Measurements from ENCODE around the gene ENHO. TPM values are rescaled to one million over a fixed set of nuclear protein-coding genes. Genes with fewer than 3 reads are reported as not detected.

ENHO gene
- total RNA-seq, 2 experiments from 2014 or later = not detected

DNA sequence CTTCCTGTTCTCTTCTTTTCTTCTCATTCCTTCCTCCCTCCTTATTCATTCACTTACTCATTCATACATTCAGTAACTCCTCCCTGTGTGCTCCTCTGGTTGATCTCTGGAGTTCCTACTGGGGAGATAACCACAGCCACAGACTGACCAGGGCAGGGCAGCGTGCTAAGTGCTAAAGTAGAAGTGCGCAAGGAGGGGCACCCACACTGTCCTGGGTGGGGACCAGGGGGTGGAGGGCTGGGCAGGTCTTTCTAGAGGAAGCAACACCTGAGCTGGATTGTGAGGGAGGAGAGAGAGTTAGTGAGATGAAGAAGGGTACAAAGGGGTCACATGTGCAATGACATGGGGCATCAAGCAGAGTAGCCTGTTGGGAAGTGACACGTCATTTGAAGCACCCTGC, 13.8 kb downstream of the ENHO start:
- Mint-ChIP-seq H3K27me3 (peaks cover 4% of the 10 kb centered on the region), H3K4me3 (no peak overlapping the region), H3K27ac (no peak overlapping the region), H3K9me3 (no peaks in the 10 kb centered on the region), H3K4me1 (ENCODE audit: low read depth) (no peaks in the 10 kb centered on the region), H3K36me3 (ENCODE audit: low read depth) (no peaks in the 10 kb centered on the region)
- no peak for ATAC-seq
- POLR2A ChIA-PET = no interaction called here
- DNase-seq = no peak
- TF ChIP-seq, protein P1, sequence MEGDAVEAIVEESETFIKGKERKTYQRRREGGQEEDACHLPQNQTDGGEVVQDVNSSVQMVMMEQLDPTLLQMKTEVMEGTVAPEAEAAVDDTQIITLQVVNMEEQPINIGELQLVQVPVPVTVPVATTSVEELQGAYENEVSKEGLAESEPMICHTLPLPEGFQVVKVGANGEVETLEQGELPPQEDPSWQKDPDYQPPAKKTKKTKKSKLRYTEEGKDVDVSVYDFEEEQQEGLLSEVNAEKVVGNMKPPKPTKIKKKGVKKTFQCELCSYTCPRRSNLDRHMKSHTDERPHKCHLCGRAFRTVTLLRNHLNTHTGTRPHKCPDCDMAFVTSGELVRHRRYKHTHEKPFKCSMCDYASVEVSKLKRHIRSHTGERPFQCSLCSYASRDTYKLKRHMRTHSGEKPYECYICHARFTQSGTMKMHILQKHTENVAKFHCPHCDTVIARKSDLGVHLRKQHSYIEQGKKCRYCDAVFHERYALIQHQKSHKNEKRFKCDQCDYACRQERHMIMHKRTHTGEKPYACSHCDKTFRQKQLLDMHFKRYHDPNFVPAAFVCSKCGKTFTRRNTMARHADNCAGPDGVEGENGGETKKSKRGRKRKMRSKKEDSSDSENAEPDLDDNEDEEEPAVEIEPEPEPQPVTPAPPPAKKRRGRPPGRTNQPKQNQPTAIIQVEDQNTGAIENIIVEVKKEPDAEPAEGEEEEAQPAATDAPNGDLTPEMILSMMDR (IDR thresholded peaks at IDR 0.05) = no peak
- intact Hi-C loops (cut with micrococcal nuclease) = no loop called here
- CTCF ChIA-PET = interaction anchor here (1.0 kb wide), 1 partner anchor 94 kb away, joined by 3 read pairs; no protein-coding TSS in a partner anchor

DNA sequence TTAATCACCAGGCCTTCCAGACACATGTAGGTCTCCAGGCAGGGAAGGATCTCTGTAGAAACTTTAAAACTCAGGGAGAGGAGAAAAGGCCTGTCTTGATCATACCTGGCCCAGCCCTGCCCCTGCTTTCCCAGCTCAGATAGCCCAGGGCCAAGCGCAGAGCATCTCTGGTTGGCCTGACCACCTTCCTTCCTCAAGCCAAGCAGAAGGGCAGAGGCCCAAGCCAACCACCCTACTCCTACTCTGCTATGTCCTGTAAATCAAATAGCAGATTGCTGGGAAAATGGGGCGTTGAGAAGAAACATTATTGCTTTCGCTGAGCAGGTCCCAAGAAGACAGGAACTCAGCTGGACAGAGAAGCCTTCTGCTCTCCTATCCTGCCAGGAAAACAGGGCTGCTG, 14.3 kb downstream of the ENHO start:
- Mint-ChIP-seq H3K4me3 (no peak overlapping the region), H3K9me3 (no peaks in the 10 kb centered on the region), H3K27ac (no peak overlapping the region), H3K27me3 (peaks cover 4% of the 10 kb centered on the region), H3K4me1 (ENCODE audit: low read depth) (no peaks in the 10 kb centered on the region), H3K36me3 (ENCODE audit: low read depth) (no peaks in the 10 kb centered on the region)
- ChIA-PET CTCF (interaction anchor here (1.0 kb wide), 1 partner anchor 95 kb away, joined by 3 read pairs; no protein-coding TSS in a partner anchor), POLR2A (interaction anchor here (0.7 kb wide), 1 partner anchor 31 kb away, joined by 3 read pairs; no protein-coding TSS in a partner anchor)
- DNase-seq = no peak
- TF ChIP-seq, protein P1 (IDR thresholded peaks at IDR 0.05) = no peak
- intact Hi-C loops (cut with micrococcal nuclease) = no loop called here
- no peak for ATAC-seq

DNA sequence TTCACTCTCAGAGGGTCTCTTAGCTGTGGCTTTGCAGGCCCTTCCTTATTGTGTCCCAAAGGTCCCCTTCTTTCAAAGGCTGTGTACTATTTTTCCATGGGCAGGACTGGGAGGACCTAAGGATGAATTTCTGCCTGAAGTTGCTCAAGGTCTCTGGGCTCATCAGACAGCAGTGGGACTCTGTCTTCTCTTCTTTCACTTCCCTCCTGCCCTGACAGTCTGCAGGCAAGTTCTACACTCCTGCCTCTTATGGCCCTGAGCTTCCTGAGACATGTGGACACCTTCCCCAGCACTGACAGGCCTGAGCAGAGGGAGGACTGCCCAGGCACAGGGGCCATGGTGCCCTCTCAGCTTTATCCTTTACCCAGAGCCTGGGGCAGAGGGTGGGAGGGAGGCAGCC, 14.8 kb downstream of the ENHO start:
- no peak for ATAC-seq
- H3K4me1 Mint-ChIP-seq (ENCODE audit: low read depth) = no peaks in the 10 kb centered on the region
- DNase-seq = no peak
- ChIA-PET POLR2A (interaction anchor here (0.7 to 0.8 kb wide), 2 partner anchors 31 to 129 kb away, joined by 3 read pairs; partner anchors contain the start of gene SIGMAR1), CTCF (interaction anchor here (1.5 kb wide), 1 partner anchor 69 kb away, joined by 4 read pairs; no protein-coding TSS in a partner anchor)
- no peaks in the 10 kb centered on the region for H3K36me3 Mint-ChIP-seq (ENCODE audit: low read depth)
- intact Hi-C loops (cut with micrococcal nuclease) = no loop called here
- H3K9me3 Mint-ChIP-seq = no peaks in the 10 kb centered on the region
- H3K4me3 Mint-ChIP-seq = no peak overlapping the region
- no peak overlapping the region for H3K27ac Mint-ChIP-seq
- TF ChIP-seq, protein P1 (IDR thresholded peaks at IDR 0.05) = no peak
- H3K27me3 Mint-ChIP-seq = peaks cover 4% of the 10 kb centered on the region

DNA sequence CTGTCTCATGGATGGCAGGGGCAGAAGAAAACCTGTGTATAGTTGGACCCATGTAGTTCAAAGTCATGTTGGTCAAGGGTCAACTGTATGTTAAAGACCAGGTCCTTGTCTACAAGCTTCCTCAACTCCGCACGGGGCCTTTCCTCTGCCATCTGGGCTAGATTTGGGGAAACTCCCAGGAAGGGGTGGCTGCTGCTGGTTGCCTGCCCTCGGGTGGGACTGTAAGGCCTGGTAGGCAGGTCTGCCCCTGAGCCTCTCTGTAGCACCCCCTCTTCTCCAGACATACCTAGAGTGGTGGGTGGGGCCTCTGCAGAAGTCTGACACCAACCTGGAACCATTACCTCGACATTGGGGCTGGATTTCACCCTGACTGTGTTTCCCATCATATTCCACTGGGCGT, 15.2 kb downstream of the ENHO start:
- no peak for DNase-seq
- TF ChIP-seq, protein P1 (IDR thresholded peaks at IDR 0.05) = no peak
- ATAC-seq = no peak
- Mint-ChIP-seq H3K9me3 (no peaks in the 10 kb centered on the region), H3K4me3 (no peak overlapping the region), H3K27me3 (peaks cover 4% of the 10 kb centered on the region), H3K36me3 (ENCODE audit: low read depth) (no peaks in the 10 kb centered on the region), H3K27ac (no peak overlapping the region), H3K4me1 (ENCODE audit: low read depth) (no peaks in the 10 kb centered on the region)
- CTCF ChIA-PET = interaction anchor here (1.1 to 3.2 kb wide), 4 partner anchors 69 to 104 kb away, joined by 3 to 19 read pairs (median 6); no protein-coding TSS in a partner anchor
- intact Hi-C loops (cut with micrococcal nuclease) = no loop called here
- POLR2A ChIA-PET = interaction anchor here (0.7 to 0.8 kb wide), 2 partner anchors 31 to 130 kb away, joined by 3 read pairs; partner anchors contain the start of gene SIGMAR1

DNA sequence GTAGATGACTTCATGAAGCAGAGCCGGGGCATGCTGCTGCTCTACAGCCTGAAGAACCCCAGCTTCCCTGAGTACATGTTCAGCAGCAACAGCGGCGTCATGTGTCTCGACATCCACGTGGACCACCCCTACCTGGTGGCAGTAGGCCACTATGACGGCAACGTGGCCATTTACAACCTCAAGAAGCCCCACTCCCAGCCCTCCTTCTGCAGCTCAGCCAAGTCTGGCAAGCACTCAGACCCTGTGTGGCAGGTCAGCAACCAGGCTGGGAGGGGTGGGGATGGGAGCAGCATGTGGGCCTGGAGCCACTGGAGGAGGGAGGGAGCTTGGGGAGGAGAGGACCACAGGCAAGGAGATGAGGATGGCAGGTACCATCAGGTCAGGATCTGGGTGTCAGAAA, 16.2 kb downstream of the ENHO start:
- H3K4me1 Mint-ChIP-seq (ENCODE audit: low read depth) = no peaks in the 10 kb centered on the region
- POLR2A ChIA-PET = interaction anchor here (1.2 kb wide), 1 partner anchor 49 kb away, joined by 3 read pairs; no protein-coding TSS in a partner anchor
- ATAC-seq (no peak), DNase-seq (no peak)
- no peak overlapping the region for H3K27ac Mint-ChIP-seq
- H3K27me3 Mint-ChIP-seq = peaks cover 4% of the 10 kb centered on the region
- no peaks in the 10 kb centered on the region for H3K36me3 Mint-ChIP-seq (ENCODE audit: low read depth)
- H3K4me3 Mint-ChIP-seq = no peak overlapping the region
- intact Hi-C loops (cut with micrococcal nuclease) = no loop called here
- TF ChIP-seq, protein P1 (IDR thresholded peaks at IDR 0.05) = no peak
- no peaks in the 10 kb centered on the region for H3K9me3 Mint-ChIP-seq
- CTCF ChIA-PET = interaction anchor here (1.1 to 3.2 kb wide), 5 partner anchors 40 to 103 kb away, joined by 3 to 19 read pairs (median 4); no protein-coding TSS in a partner anchor

Data from activated CD8-positive, alpha-beta T cell treated with anti-CD3 and anti-CD28 coated beads for 36 hours (primary cell).